Neural crest cell (in vitro differentiated cells): ENCODE results near the gene DTX3. TPM values are rescaled to one million over a fixed set of nuclear protein-coding genes. Genes with fewer than 3 reads are reported as not detected.
"Not testable (repeated sequence)": the region's sequence is repeated elsewhere in the genome, so short reads cannot be mapped to it uniquely, and the experiment has no call there.

Source experiments
- DNase-seq: peaks from one replicate; pipeline ENCODE4 v3.0.0; 2021; ENCODE audit warnings: low read depth, mixed read lengths, low spot score
- H3K27ac Mint-ChIP-seq: one replicate; pipeline ENCODE4 v1.8.0; 2021; ENCODE audit warnings: mild to moderate bottlenecking, mixed read lengths; ENCODE audit not compliant: unreplicated experiment
- H3K27me3 Mint-ChIP-seq: 2 replicates; pipeline ENCODE4 v1.8.0; 2021; ENCODE audit warnings: low read depth, mild to moderate bottlenecking, mixed read lengths
- H3K36me3 Mint-ChIP-seq: 2 replicates; pipeline ENCODE4 v1.8.0; 2021; ENCODE audit warnings: low read depth, mild to moderate bottlenecking, mixed read lengths
- H3K4me1 Mint-ChIP-seq: 2 replicates; pipeline ENCODE4 v1.8.0; 2021; ENCODE audit warnings: mixed read lengths
- H3K4me3 Mint-ChIP-seq: one replicate; pipeline ENCODE4 v1.8.0; 2021; ENCODE audit warnings: mild to moderate bottlenecking, mixed read lengths
- H3K9me3 Mint-ChIP-seq: 2 replicates; pipeline ENCODE4 v1.8.0; 2021; ENCODE audit warnings: mixed read lengths
- total RNA-seq: library from RNA; stranded (reverse); gene quantifications from 2 replicates; pipeline ENCODE4 v1.2.1, GENCODE V29; 2021
- TF ChIP-seq, protein P1 (sequence below): fragments of 200-600 bp; sonication (generic); conservative IDR thresholded peaks from 2 replicates; pipeline ENCODE4 v1.5.0; 2021; ENCODE audit warnings: antibody characterized with exemption, mild to moderate bottlenecking

The DTX3 gene
- total RNA-seq, 1 donor from 2014 or later = 74.7 TPM

DNA sequence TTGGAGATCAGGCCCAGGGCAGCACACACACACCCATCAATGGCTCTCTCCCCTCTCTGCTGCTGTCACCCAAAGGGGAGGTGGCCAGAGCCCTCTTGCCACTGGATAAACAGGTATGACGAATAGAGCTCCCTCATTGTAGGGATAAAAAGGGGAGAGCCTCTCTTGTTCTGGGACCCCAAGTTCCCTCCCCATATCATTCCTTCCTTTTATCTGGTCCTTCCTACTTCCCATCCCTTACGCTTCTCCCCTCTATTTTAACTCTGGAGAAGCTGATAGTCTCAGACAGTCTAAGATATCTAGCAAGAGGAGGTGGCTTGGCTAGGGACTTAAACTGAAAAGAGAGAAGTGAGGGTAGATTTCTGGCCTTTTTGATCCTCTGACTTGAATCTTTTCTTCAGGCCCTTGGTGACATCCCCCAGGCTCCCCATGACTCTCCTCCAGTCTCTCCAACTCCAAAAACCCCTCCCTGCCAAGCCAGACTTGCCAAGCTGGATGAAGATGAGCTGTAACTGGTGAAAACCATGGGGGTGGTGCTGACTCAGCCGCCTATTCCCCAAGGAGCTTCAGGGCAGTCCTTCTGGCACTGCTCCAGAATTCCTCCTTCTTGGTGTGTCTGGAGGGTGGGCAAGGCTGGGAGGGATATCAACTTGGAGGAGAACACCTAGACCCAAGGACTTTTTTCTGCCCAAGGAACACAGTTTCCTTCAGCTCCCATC lies 11.9 kb downstream of the DTX3 start:
- H3K4me3 Mint-ChIP-seq = peak overlapping the region; percentile 12
- TF ChIP-seq, protein P1, sequence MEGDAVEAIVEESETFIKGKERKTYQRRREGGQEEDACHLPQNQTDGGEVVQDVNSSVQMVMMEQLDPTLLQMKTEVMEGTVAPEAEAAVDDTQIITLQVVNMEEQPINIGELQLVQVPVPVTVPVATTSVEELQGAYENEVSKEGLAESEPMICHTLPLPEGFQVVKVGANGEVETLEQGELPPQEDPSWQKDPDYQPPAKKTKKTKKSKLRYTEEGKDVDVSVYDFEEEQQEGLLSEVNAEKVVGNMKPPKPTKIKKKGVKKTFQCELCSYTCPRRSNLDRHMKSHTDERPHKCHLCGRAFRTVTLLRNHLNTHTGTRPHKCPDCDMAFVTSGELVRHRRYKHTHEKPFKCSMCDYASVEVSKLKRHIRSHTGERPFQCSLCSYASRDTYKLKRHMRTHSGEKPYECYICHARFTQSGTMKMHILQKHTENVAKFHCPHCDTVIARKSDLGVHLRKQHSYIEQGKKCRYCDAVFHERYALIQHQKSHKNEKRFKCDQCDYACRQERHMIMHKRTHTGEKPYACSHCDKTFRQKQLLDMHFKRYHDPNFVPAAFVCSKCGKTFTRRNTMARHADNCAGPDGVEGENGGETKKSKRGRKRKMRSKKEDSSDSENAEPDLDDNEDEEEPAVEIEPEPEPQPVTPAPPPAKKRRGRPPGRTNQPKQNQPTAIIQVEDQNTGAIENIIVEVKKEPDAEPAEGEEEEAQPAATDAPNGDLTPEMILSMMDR = no peak
- H3K27ac Mint-ChIP-seq = no peak overlapping the region
- peaks cover 46% of the 10 kb centered on the region for H3K27me3 Mint-ChIP-seq
- no peaks in the 10 kb centered on the region for H3K9me3 Mint-ChIP-seq
- peaks cover 28% of the 10 kb centered on the region for H3K4me1 Mint-ChIP-seq
- no peak for DNase-seq
- H3K36me3 Mint-ChIP-seq = peaks cover 28% of the 10 kb centered on the region

DNA sequence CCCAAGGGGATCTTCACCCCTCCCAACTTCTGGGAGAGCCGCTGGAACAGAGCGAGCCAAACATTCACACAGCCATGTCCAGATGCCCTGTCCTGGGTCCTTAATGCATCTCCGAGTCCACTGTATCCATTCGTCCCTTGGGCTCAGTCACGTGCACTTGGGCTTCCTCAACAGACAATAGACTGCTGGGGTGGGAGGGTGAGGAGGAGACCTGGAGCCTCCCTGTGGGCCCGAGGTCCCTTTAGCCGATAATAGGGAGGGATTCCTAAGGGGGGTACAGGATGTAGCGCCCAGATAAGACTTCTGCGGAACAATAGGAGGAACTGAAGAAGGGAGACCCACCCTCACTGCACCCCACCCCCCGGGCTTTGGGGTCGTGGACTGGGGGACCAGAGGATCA lies 13.3 kb downstream of the DTX3 start:
- peaks cover 31% of the 10 kb centered on the region for H3K36me3 Mint-ChIP-seq
- no peaks in the 10 kb centered on the region for H3K9me3 Mint-ChIP-seq
- peaks cover 60% of the 10 kb centered on the region for H3K27me3 Mint-ChIP-seq
- DNase-seq = no peak
- H3K4me3 Mint-ChIP-seq = no peak overlapping the region
- H3K4me1 Mint-ChIP-seq = peaks cover 26% of the 10 kb centered on the region
- no peak overlapping the region for H3K27ac Mint-ChIP-seq
- TF ChIP-seq, protein P1 = no peak

DNA sequence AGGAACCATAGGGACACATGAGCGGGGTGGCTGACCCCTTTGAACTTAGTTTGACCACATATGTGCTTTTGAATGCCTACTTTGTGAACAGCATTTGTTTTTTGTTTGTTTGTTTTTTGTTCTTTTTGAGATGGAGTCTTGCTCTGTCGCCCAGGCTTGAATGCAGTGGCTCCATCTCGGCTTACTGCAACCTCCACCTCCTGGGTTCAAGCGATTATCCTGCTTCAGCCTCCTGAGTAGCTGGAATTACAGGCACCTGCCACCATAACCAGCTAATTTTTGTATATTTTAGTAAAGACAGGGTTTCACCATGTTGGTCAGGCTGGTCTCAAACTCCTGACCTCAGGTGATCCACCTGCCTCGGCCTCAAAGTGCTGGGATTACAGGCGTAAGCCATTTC lies 13.8 kb downstream of the DTX3 start:
- peaks cover 64% of the 10 kb centered on the region for H3K27me3 Mint-ChIP-seq
- H3K36me3 Mint-ChIP-seq = peaks cover 31% of the 10 kb centered on the region
- DNase-seq, H3K9me3 Mint-ChIP-seq, H3K4me3 Mint-ChIP-seq, H3K27ac Mint-ChIP-seq: not testable (repeated sequence)
- peaks cover 26% of the 10 kb centered on the region for H3K4me1 Mint-ChIP-seq

DNA sequence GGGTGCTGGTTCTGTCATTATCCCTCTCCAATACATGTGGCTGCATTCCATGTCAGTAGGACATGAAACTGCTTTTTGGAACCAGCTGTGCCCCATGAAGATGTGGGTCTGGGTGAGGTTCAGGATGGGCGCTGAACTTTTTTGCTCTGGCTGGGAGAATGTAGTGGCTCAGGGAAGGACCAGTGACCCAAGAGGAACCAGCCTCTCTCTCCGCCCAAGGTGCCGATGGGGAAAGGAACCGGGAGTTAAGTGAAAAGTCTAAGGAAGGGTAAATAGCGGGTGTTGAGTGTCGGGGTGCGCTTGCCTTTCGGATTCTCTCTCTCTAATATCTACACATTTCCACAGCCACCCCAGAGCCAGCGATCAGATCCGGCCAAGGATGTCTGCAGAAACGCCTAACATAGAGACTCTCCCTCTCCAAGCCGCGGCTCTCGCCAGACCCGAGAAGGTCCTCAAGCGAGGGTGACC lies 14.4 kb downstream of the DTX3 start:
- Mint-ChIP-seq H3K9me3 (no peaks in the 10 kb centered on the region), H3K27ac (no peak overlapping the region), H3K36me3 (peaks cover 31% of the 10 kb centered on the region), H3K27me3 (peaks cover 70% of the 10 kb centered on the region), H3K4me3 (peak overlapping the region; percentile 40), H3K4me1 (peaks cover 24% of the 10 kb centered on the region)
- TF ChIP-seq, protein P1 = no peak
- DNase-seq = no peak

DNA sequence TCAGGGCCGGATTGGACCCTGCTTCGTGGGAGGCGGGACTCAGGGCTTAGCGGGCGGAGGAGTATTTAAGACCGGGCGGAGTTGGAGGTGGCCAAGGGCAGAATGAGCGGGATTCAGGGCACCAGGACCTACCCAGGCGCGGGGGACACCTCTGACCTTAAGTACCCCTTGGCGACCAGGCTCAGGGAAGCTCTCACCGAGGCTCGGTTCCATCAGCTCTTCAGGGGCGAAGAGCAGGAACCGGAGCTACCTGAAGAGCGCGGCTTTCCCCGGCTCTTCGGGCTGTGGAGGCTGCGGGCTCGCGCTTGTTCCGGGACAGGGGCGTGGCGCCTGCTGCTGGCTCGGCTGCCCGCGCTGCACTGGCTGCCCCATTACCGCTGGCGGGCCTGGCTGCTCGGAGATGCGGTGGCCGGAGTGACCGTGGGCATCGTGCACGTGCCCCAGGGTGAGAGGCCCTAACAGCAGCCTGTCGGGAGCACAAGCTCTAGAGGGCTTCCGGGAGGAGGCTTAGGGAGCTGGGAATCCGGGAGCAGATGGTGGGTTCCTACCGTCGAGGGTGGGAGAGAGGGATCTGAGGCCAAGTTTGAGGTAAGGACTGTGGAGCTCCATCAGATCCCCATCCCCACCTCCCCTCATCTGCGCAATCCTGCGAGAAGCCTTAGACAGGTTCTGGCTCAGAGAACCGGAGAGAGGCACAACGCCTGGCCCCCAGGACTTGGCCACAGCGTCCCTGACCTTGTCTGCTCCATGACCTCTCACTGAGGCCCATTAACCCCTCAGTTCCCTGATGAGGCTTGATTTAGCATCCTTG lies 15.0 kb downstream of the DTX3 start:
- H3K27me3 Mint-ChIP-seq = peaks cover 76% of the 10 kb centered on the region
- no peak for DNase-seq

More for the DNA sequence above, 15.0 kb downstream of the DTX3 start:
- Mint-ChIP-seq H3K4me3 (peak overlapping the region; percentile 40), H3K4me1 (peaks cover 20% of the 10 kb centered on the region), H3K9me3 (no peaks in the 10 kb centered on the region), H3K27ac (no peak overlapping the region), H3K36me3 (peaks cover 27% of the 10 kb centered on the region)
- TF ChIP-seq, protein P1 = no peak
